ENCODE measurements around the gene CNTNAP2. TPM values are rescaled to one million over a fixed set of nuclear protein-coding genes. Genes with fewer than 3 reads are reported as not detected.
"Not testable (repeated sequence)": the region's sequence is repeated elsewhere in the genome, so short reads cannot be mapped to it uniquely, and the experiment has no call there.

The CNTNAP2 gene
- total RNA-seq, 2 experiments from 2014 or later: not detected

- TF ChIP-seq, protein P1, sequence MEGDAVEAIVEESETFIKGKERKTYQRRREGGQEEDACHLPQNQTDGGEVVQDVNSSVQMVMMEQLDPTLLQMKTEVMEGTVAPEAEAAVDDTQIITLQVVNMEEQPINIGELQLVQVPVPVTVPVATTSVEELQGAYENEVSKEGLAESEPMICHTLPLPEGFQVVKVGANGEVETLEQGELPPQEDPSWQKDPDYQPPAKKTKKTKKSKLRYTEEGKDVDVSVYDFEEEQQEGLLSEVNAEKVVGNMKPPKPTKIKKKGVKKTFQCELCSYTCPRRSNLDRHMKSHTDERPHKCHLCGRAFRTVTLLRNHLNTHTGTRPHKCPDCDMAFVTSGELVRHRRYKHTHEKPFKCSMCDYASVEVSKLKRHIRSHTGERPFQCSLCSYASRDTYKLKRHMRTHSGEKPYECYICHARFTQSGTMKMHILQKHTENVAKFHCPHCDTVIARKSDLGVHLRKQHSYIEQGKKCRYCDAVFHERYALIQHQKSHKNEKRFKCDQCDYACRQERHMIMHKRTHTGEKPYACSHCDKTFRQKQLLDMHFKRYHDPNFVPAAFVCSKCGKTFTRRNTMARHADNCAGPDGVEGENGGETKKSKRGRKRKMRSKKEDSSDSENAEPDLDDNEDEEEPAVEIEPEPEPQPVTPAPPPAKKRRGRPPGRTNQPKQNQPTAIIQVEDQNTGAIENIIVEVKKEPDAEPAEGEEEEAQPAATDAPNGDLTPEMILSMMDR (IDR thresholded peaks at IDR 0.05): no peak
- ATAC-seq (ENCODE audit: poor library complexity) (no peak), DNase-seq (no peak)
- no peaks in the 10 kb centered on the region for H3K36me3 Mint-ChIP-seq (ENCODE audit: low read depth)
- no peaks in the 10 kb centered on the region for H3K36me3 ChIP-seq (ENCODE audit: insufficient read depth, low read length)
- no peaks in the 10 kb centered on the region for H3K27me3 ChIP-seq (ENCODE audit: control insufficient read depth in 1 of 2, insufficient read depth in 2 of 2, low read length in 2 of 2)
- H3K27ac ChIP-seq (ENCODE audit: low read depth in 1 of 2, low read length in 2 of 2): no peak overlapping the region
- H3K9me3 ChIP-seq (ENCODE audit: control insufficient read depth in 1 of 2, insufficient read depth in 1 of 2, low read length in 2 of 2): peaks cover 0 to 16% of the 10 kb centered on the region in 2 experiments
- H3K9me3 Mint-ChIP-seq: peaks cover 11% of the 10 kb centered on the region
- intact Hi-C loops (cut with DNase I, micrococcal nuclease): no loop called here
- H3K4me3 Mint-ChIP-seq: no peak overlapping the region
- H3K4me3 ChIP-seq (ENCODE audit: low read length): no peak overlapping the region
- ChIA-PET CTCF (no interaction called here), POLR2A (no interaction called here)
- no peaks in the 10 kb centered on the region for H3K4me1 Mint-ChIP-seq (ENCODE audit: low read depth)
- H3K27ac Mint-ChIP-seq: no peak overlapping the region
- H3K4me1 ChIP-seq (ENCODE audit: insufficient read depth, low read length): no peaks in the 10 kb centered on the region
- H3K27me3 Mint-ChIP-seq: no peaks in the 10 kb centered on the region
Observed at GRCh38 chr7:147096629-147097028, 980.0 kb downstream of the CNTNAP2 start.

GRCh38 chr7:147103224-147103623, 986.6 kb downstream of the CNTNAP2 start:
- no peaks in the 10 kb centered on the region for H3K36me3 ChIP-seq (ENCODE audit: insufficient read depth, low read length)
- no peaks in the 10 kb centered on the region for H3K9me3 ChIP-seq (ENCODE audit: control insufficient read depth in 1 of 2, insufficient read depth in 1 of 2, low read length in 2 of 2)
- ChIA-PET CTCF (no interaction called here), POLR2A (no interaction called here)
- H3K27me3 ChIP-seq (ENCODE audit: control insufficient read depth in 1 of 2, insufficient read depth in 2 of 2, low read length in 2 of 2): no peaks in the 10 kb centered on the region
- H3K4me1 ChIP-seq (ENCODE audit: insufficient read depth, low read length): no peaks in the 10 kb centered on the region
- Mint-ChIP-seq H3K9me3 (peaks cover 6% of the 10 kb centered on the region), H3K36me3 (ENCODE audit: low read depth) (no peaks in the 10 kb centered on the region), H3K27me3 (no peaks in the 10 kb centered on the region), H3K4me3 (no peak overlapping the region), H3K4me1 (ENCODE audit: low read depth) (no peaks in the 10 kb centered on the region), H3K27ac (no peak overlapping the region)
- intact Hi-C loops (cut with DNase I, micrococcal nuclease): no loop called here
- DNase-seq (no peak), ATAC-seq (ENCODE audit: poor library complexity) (no peak)
- H3K4me3 ChIP-seq (ENCODE audit: low read length): no peak overlapping the region
- TF ChIP-seq, protein P1 (IDR thresholded peaks at IDR 0.05): no peak
- H3K27ac ChIP-seq (ENCODE audit: low read depth in 1 of 2, low read length in 2 of 2): no peak overlapping the region

- H3K9me3 Mint-ChIP-seq: peaks cover 12% of the 10 kb centered on the region
- no peaks in the 10 kb centered on the region for H3K4me1 ChIP-seq (ENCODE audit: insufficient read depth, low read length)
- TF ChIP-seq, protein P1 (IDR thresholded peaks at IDR 0.05): no peak
- H3K4me3 Mint-ChIP-seq: no peak overlapping the region
- no peak for ATAC-seq (ENCODE audit: poor library complexity)
- H3K36me3 ChIP-seq (ENCODE audit: insufficient read depth, low read length): no peaks in the 10 kb centered on the region
- H3K4me3 ChIP-seq (ENCODE audit: low read length): no peak overlapping the region
- POLR2A ChIA-PET: no interaction called here
- H3K36me3 Mint-ChIP-seq (ENCODE audit: low read depth): no peaks in the 10 kb centered on the region
- H3K4me1 Mint-ChIP-seq (ENCODE audit: low read depth): no peaks in the 10 kb centered on the region
- DNase-seq: no peak
- CTCF ChIA-PET: interaction anchor here (1.5 kb wide), 1 partner anchor 13 kb away, joined by 3 read pairs; no protein-coding TSS in a partner anchor
- no peaks in the 10 kb centered on the region for H3K27me3 ChIP-seq (ENCODE audit: control insufficient read depth in 1 of 2, insufficient read depth in 2 of 2, low read length in 2 of 2)
- no peaks in the 10 kb centered on the region for H3K27me3 Mint-ChIP-seq
- no peak overlapping the region for H3K27ac Mint-ChIP-seq
- intact Hi-C loops (cut with DNase I, micrococcal nuclease): no loop called here
- H3K9me3 ChIP-seq (ENCODE audit: control insufficient read depth in 1 of 2, insufficient read depth in 1 of 2, low read length in 2 of 2): no peaks in the 10 kb centered on the region
- no peak overlapping the region for H3K27ac ChIP-seq (ENCODE audit: low read depth in 1 of 2, low read length in 2 of 2)
Observed at GRCh38 chr7:147106746-147107145, 990.1 kb downstream of the CNTNAP2 start.

- H3K27ac Mint-ChIP-seq; H3K4me1 ChIP-seq (ENCODE audit: insufficient read depth, low read length); H3K4me3 ChIP-seq (ENCODE audit: low read length); POLR2A ChIA-PET; H3K27ac ChIP-seq (ENCODE audit: low read depth in 1 of 2, low read length in 2 of 2); H3K4me3 Mint-ChIP-seq; H3K36me3 ChIP-seq (ENCODE audit: insufficient read depth, low read length); H3K27me3 Mint-ChIP-seq; ATAC-seq (ENCODE audit: poor library complexity); H3K27me3 ChIP-seq (ENCODE audit: control insufficient read depth in 1 of 2, insufficient read depth in 2 of 2, low read length in 2 of 2); DNase-seq; CTCF ChIA-PET; H3K36me3 Mint-ChIP-seq (ENCODE audit: low read depth); intact Hi-C loops (cut with DNase I, micrococcal nuclease); H3K4me1 Mint-ChIP-seq (ENCODE audit: low read depth): not testable (repeated sequence)
- peaks cover 13% of the 10 kb centered on the region in 2 experiments for H3K9me3 ChIP-seq (ENCODE audit: control insufficient read depth in 1 of 2, insufficient read depth in 1 of 2, low read length in 2 of 2)
- H3K9me3 Mint-ChIP-seq: peaks cover 37% of the 10 kb centered on the region
Observed at GRCh38 chr7:147114525-147114924, 997.9 kb downstream of the CNTNAP2 start.

All from CD4-positive, alpha-beta T cell (primary cell).